GM13976 (cell line): ENCODE measurements around the gene EMX2.
"Not testable (repeated sequence)": the region's sequence is repeated elsewhere in the genome, so short reads cannot be mapped to it uniquely, and the experiment has no call there.

Experiments used
- DNase-seq: peaks from one replicate; pipeline ENCODE4 v3.0.0; 2012; ENCODE audit warnings: low spot score
- CTCF ChIP-seq: IDR thresholded peaks from 2 replicates; pipeline ENCODE4 v1.5.1; 2012; ENCODE audit warnings: borderline replicate concordance, mild to moderate bottlenecking; ENCODE audit not compliant: insufficient read depth; ENCODE audit errors: extremely low read depth, missing control alignments, control extremely low read depth
- in situ Hi-C: fragments of 300-500 bp; cut with MboI; formaldehyde crosslinking; loops from one replicate; pipeline ENCODE4 v1.12.0; 2022; ENCODE audit warnings: low sequenced_read_pairs, mixed read lengths, inconsistent platforms; ENCODE audit not compliant: unreplicated experiment

Gene EMX2

GRCh38 chr10:117501460-117502035 lies 41.0 kb upstream of the EMX2 start:
- in situ Hi-C loops, result no loop called here
- DNase-seq, result no peak
- TF ChIP-seq CTCF, result no peak

GRCh38 chr10:117502421-117503243 lies 39.9 kb upstream of the EMX2 start:
- no peak for DNase-seq
- in situ Hi-C loops, result no loop called here

GRCh38 chr10:117503244-117504205 lies 39.0 kb upstream of the EMX2 start:
- no peak for DNase-seq
- in situ Hi-C loops, result no loop called here
- TF ChIP-seq CTCF, result no peak

More at GRCh38 chr10:117502421-117503243, 39.9 kb upstream of the EMX2 start:
- TF ChIP-seq CTCF, result no peak

GRCh38 chr10:117504562-117504961 lies 38.0 kb upstream of the EMX2 start:
- no peak for TF ChIP-seq CTCF
- DNase-seq, result no peak
- in situ Hi-C loops, result no loop called here

GRCh38 chr10:117507081-117507480 lies 35.5 kb upstream of the EMX2 start:
- in situ Hi-C loops, result not testable (repeated sequence)

GRCh38 chr10:117509573-117509972 lies 33.0 kb upstream of the EMX2 start:
- no peak for TF ChIP-seq CTCF
- no peak for DNase-seq
- in situ Hi-C loops, result no loop called here

More at GRCh38 chr10:117507081-117507480, 35.5 kb upstream of the EMX2 start:
- not testable (repeated sequence) for DNase-seq
